ES-I3 (cell line): ENCODE measurements around the gene DUOXA1.

Experiments
- H3K36me3 ChIP-seq: 2 replicates; pipeline ENCODE4 v1.6.1; 2013; ENCODE audit warnings: mild to moderate bottlenecking, low read length, control low read depth, moderate library complexity; ENCODE audit not compliant: insufficient read depth
- H3K4me1 ChIP-seq: 2 replicates; pipeline ENCODE4 v1.6.1; 2013; ENCODE audit warnings: mild to moderate bottlenecking, control low read depth, low read length; ENCODE audit not compliant: insufficient read depth
- H3K9ac ChIP-seq: 2 replicates; pipeline ENCODE4 v1.6.1; 2013; ENCODE audit warnings: low read depth, mild to moderate bottlenecking, low read length, moderate library complexity
- H3K9me3 ChIP-seq: 2 replicates; pipeline ENCODE4 v1.6.1; 2013; ENCODE audit warnings: mild to moderate bottlenecking, low read length, moderate library complexity; ENCODE audit not compliant: control insufficient read depth, insufficient read depth

Gene DUOXA1

DNA sequence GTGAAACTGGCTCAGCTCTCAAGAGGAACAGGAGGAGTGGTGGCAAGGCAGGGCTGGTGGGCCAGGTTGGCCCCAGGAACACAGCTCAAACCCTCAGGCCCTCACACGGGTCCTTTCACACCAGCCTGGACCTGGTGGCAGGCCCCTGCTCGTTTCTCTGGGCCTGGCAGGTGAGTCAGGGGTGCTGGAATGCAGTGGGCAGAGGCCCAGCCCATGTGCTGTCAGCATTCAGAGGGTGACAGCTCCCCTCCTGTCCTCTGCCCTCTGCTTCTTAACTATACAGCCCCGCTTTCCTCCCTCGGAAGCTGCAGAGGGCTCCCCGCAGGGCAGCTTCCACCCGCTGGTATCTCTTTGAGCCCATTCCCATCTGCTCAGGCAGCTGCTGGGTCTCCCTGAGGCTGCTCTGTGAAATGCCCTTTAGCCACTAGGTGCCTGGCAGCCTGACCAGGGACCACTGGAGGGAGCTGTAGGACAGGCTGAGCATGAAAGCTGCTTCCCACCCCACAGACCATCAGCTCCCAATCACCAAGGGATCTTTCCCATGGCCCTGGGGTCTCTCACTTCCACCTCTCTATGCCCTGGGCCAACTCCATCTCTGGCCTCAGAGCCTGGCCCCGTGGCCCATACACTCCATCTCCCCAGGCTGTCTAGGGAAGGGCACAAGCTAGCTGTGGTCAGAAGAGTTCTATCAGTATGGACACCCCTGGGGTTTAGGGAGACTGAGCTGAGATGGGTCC, 33.3 kb upstream of the DUOXA1 start:
- H3K9me3 ChIP-seq: no peaks in the 10 kb centered on the region
- no peak overlapping the region for H3K9ac ChIP-seq
- H3K4me1 ChIP-seq: peaks cover 14% of the 10 kb centered on the region; the same call in 1 of the 2 replicates
- no peaks in the 10 kb centered on the region for H3K36me3 ChIP-seq

DNA sequence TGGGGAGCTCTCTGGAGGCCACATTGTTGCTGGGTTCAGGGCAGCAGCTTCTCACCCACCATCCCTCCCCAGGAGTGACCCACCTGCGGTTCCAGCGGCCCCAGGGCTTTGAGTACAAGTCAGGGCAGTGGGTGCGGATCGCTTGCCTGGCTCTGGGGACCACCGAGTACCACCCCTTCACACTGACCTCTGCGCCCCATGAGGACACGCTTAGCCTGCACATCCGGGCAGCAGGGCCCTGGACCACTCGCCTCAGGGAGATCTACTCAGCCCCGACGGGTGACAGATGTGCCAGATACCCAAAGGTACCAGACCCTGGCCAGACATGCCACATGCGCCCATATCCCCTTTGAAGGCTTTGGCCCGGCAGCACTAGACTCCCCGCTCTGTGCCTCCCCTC, 32.0 kb upstream of the DUOXA1 start:
- peaks cover 13% of the 10 kb centered on the region; the same call in 1 of the 2 replicates for H3K4me1 ChIP-seq
- H3K9ac ChIP-seq: no peak overlapping the region

DNA sequence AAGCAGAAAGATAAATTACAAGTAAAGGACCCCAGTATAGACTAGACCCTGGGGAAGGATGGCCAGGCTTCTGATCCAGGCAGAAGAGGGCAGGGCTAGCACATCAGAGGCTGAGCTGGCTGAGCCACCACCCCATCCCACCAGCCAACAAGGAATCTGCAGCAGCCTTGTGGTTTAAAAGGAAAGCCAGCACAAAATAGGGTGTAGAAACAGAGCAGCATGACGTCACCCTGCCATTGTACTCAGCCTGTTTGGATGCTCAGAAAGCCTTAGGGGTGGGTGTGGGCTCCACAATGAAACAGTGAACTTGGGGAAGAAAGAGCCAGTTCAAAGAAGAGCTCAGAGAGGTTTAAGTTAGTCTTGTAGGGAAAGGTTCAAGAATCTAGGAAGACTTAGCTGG, 28.3 kb upstream of the DUOXA1 start:
- peaks cover 13% of the 10 kb centered on the region; the same call in 1 of the 2 replicates for H3K4me1 ChIP-seq
- H3K9me3 ChIP-seq: no peaks in the 10 kb centered on the region
- H3K36me3 ChIP-seq: no peaks in the 10 kb centered on the region
- no peak overlapping the region for H3K9ac ChIP-seq

More for the DNA sequence above, 32.0 kb upstream of the DUOXA1 start:
- H3K36me3 ChIP-seq: no peaks in the 10 kb centered on the region
- no peaks in the 10 kb centered on the region for H3K9me3 ChIP-seq

DNA sequence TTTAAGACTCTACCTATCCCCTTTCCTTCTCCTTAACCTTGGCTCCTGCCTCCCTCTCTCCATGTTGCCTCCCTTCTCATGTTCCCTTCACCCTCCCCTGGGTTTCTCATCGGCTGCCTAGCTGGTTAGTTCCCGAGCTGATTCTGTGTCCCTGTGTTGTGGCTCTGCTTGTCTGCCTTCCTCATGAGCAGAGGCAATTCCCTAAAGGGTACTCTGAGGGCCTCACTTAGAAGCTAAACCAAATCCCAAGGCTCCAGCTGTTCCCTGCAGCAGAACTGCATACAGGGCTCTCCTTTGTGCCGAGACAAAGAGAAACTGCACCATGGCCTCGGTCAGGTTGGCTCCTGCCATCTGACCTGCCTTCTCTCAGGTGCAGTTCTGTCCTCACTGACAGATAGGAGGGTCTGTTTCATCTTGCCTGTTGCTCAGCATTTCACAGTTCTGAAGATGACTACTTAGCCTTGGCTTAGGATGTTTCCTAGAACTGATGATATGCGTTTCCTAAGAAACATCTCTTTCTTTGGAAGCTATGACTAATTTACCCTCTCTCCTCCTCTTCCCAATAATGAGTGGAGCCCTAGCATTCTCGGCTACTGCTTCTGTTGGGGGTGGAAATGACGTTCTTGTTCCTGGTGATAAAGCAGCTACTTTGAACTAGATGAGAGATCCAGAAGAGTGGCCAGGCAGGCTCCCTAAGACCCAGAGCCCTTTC, 27.2 kb upstream of the DUOXA1 start:
- Histone ChIP-seq H3K9me3 (no peaks in the 10 kb centered on the region), H3K9ac (no peak overlapping the region), H3K36me3 (no peaks in the 10 kb centered on the region), H3K4me1 (peaks cover 7% of the 10 kb centered on the region; the same call in 1 of the 2 replicates)

DNA sequence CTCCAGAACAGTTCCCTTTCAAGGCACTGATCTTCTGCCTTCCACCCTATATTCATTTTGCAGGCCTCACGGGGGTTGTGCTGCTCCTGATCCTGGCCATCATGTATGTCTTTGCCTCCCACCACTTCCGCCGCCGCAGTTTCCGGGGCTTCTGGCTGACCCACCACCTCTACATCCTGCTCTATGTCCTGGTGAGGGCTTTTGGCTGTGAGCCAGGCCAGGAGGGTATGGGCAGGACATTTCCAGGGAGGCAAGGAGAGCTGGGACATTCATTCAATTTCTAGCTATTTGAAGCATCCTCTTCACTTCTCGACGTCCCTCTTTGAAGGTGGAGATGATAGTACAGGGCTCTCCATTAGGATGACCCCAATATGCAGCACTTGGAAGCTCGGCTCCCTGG, 26.1 kb upstream of the DUOXA1 start:
- Histone ChIP-seq H3K4me1 (peaks cover 7% of the 10 kb centered on the region; the same call in 1 of the 2 replicates), H3K9ac (no peak overlapping the region), H3K9me3 (no peaks in the 10 kb centered on the region)

DNA sequence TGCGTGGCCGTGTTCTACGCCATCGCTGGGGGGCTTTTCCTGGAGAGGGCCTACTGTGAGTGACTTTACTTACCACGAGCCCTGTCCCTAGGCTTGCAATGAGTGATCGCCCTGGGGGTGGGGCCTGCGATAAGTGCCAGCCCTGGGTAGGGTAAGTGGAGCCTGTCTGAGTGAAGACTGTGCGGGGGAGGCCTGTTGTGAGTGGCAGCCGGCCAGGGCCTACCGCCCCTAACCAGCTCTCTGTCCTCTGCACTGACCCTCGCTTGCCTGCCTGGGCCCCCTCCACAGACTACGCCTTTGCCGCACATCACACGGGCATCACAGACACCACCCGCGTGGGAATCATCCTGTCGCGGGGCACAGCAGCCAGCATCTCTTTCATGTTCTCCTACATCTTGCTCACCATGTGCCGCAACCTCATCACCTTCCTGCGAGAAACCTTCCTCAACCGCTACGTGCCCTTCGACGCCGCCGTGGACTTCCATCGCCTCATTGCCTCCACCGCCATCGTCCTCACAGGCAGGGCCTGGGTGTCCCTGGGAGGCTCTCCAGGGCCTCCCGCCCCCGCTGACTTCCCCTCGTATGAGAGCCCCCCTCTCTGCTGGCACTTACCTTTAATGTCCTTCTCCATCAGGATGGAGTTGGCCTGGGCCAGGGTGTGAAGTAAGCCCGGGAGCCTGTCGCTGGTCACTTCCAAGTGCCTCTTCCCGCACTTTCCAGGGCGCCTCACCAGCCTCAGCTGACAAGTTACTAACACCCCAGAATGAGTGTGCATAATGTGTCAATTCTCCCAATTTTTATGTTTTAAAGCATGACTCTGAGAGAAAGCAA, 22.5 kb upstream of the DUOXA1 start:
- Histone ChIP-seq H3K4me1 (peaks cover 5% of the 10 kb centered on the region; the same call in 1 of the 2 replicates), H3K36me3 (no peaks in the 10 kb centered on the region), H3K9ac (no peak overlapping the region)

More for the DNA sequence above, 26.1 kb upstream of the DUOXA1 start:
- H3K36me3 ChIP-seq: no peaks in the 10 kb centered on the region

DNA sequence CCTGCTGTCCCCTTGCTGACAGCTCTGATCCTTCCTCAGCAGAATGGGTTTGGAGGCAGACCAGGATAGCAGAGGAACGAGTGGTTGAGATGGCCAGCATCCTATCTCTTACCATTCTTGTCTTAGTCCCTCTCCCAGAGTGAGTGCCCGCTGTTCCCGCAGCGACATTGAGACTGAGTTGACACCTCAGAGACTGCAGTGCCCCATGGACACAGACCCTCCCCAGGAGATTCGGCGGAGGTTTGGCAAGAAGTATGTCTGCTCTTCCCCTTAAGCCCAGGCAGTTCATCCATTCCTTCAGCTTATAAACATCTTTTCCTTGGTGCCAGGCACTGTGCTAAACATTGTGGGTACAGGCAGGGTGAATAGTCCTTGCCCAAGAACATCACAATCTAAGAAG, 21.3 kb upstream of the DUOXA1 start:
- Histone ChIP-seq H3K4me1 (peaks cover 5% of the 10 kb centered on the region; the same call in 1 of the 2 replicates), H3K9me3 (no peaks in the 10 kb centered on the region), H3K36me3 (no peaks in the 10 kb centered on the region), H3K9ac (no peak overlapping the region)

More for the DNA sequence above, 22.5 kb upstream of the DUOXA1 start:
- no peaks in the 10 kb centered on the region for H3K9me3 ChIP-seq

DNA sequence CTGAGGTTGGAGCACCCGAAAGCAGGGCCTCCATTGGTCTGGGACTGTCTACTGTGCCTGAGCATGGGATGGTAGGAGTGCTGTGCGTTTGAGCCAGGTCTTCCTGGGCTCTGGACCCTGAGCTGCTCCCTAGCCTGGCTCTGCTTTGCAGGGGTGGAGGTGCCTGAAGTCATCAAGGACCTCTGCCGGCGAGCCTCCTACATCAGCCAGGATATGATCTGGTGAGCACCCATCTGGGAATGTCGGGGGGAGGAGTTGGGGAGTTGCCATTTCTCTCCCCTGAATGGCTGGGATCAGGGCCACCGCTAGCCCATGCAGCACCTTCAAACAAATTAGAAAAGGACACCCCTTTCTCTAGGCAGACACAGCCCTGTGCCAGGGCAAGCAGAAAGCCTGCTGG, 20.8 kb upstream of the DUOXA1 start:
- no peaks in the 10 kb centered on the region for H3K9me3 ChIP-seq
- no peaks in the 10 kb centered on the region for H3K36me3 ChIP-seq
- H3K4me1 ChIP-seq: peaks cover 5% of the 10 kb centered on the region; the same call in 1 of the 2 replicates
- no peak overlapping the region for H3K9ac ChIP-seq

DNA sequence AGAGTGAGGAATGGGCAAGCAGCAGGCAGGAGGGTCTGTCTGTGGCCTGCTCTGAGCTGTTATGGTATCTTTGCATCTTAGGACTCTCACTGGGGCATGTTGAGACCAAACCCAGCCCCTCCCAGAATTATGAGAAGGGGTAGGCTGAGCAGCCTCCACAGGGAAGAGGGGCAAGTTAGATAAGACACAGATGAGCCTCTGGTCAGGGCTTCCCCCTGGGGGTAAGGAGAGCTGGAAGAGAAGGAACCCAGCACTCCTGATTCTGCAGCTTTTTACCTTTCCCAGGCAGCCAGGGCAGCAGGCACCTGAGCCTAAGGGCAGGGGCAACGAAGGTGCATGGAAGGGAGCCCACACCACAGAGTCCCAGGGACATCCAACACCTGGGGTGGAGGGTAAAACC, 19.4 kb upstream of the DUOXA1 start:
- Histone ChIP-seq H3K9ac (no peak overlapping the region), H3K36me3 (no peaks in the 10 kb centered on the region), H3K4me1 (peaks cover 5% of the 10 kb centered on the region; the same call in 1 of the 2 replicates), H3K9me3 (no peaks in the 10 kb centered on the region)

DNA sequence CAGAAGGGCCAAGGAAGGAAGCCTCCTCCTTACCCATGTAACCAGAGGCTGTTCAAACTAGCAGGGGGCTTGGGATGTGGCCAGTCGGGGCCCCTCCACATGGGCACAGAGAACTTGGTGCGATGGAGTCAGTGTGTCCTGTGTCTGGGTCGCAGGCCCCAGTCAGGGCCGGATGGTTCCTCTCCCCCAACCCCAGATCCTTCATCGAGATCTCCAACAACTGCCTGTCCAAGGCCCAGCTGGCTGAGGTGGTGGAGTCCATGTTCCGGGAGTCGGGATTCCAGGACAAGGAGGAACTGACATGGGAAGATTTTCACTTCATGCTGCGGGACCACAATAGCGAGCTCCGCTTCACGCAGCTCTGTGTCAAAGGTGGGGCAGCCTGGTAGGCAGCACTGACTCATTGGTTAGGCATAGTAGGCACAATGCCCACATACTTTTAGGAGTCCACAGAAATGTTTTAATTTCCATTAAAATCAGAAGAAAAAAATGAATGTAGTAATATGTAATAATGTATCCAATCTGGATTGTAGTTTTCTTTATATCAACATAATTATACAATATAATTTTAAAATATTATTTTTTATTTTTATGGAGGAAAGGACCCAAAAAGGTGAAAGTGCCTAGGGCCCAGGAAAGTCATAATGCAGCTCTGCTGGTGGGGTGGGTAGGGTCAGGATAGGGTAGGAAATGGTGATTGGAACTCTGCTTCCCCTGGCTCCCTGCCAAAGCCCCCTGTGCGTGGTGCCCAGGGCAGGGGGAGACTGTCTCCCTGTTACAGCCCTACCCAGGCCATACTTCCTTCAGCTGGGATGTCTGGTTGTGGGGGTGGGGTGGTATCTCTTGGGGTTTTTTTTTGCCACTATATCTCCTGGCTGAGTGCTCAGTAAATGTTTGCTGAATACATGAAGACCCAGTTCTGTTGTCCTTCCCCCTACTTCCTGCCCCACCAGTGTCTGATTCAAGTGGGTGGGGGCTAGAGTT, 18.7 kb upstream of the DUOXA1 start:
- Histone ChIP-seq H3K9ac (no peak overlapping the region), H3K36me3 (no peaks in the 10 kb centered on the region), H3K9me3 (no peaks in the 10 kb centered on the region), H3K4me1 (peaks cover 5% of the 10 kb centered on the region; the same call in 1 of the 2 replicates)

DNA sequence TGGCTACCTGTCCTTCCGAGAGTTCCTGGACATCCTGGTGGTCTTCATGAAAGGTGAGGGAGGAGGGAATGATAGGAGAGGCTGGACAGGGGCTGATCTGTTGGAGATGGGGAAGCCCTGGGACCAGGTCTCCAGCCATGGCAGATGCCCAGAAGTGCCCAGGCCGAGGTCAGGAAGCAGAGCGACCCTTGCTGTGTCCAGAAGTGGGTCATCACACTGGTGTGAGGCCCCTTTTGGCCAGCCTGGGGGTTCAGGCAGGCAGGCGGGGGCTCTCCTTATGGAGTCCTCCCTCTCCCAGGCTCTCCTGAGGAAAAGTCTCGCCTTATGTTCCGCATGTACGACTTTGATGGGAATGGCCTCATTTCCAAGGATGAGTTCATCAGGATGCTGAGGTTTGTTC, 17.9 kb upstream of the DUOXA1 start:
- no peaks in the 10 kb centered on the region for H3K36me3 ChIP-seq
- H3K4me1 ChIP-seq: peaks cover 5% of the 10 kb centered on the region; the same call in 1 of the 2 replicates
- H3K9me3 ChIP-seq: no peaks in the 10 kb centered on the region
- no peak overlapping the region for H3K9ac ChIP-seq

DNA sequence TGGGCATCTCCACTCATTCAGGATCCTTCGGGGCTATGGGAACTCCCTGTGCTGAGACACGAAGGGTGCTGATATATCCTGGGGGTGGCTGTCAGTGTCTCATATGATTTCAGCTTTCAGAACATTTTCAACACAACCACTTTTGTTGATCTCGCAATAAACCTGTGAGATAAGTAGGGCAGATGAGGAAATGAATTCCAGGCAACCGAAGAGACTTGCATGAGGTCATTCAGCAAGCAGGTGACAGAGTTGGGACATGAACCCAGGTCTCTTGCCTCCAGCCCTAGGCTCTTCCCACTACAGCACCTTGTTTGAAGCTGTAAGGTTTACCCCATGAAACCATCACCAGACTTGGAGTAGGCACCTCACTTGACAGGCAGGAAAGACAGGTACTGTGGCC, 16.7 kb upstream of the DUOXA1 start:
- Histone ChIP-seq H3K9ac (no peak overlapping the region), H3K9me3 (no peaks in the 10 kb centered on the region)

DNA sequence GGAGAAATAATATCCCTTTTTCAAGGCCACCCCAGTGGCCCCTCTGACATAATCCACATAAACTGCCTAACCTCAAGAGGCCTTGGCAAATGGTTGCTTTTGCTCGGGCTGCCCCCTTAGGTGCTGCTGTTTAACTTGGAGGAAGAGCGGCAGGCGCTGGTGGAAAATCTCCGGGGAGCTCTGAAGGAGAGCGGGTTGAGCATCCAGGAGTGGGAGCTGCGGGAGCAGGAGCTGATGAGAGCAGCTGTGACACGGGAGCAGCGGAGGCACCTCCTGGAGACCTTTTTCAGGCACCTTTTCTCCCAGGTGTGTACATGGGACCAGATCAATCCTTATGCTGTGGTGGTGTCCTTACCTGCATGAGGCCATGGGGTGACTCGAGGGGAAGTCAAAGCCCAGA, 15.1 kb upstream of the DUOXA1 start:
- Histone ChIP-seq H3K9ac (no peak overlapping the region), H3K36me3 (no peaks in the 10 kb centered on the region), H3K4me1 (peaks cover 5% of the 10 kb centered on the region; the same call in 1 of the 2 replicates), H3K9me3 (no peaks in the 10 kb centered on the region)

More for the DNA sequence above, 16.7 kb upstream of the DUOXA1 start:
- peaks cover 5% of the 10 kb centered on the region; the same call in 1 of the 2 replicates for H3K4me1 ChIP-seq
- H3K36me3 ChIP-seq: no peaks in the 10 kb centered on the region
